Measurements from ENCODE around the gene ZG16B.

Gene ZG16B

DNA sequence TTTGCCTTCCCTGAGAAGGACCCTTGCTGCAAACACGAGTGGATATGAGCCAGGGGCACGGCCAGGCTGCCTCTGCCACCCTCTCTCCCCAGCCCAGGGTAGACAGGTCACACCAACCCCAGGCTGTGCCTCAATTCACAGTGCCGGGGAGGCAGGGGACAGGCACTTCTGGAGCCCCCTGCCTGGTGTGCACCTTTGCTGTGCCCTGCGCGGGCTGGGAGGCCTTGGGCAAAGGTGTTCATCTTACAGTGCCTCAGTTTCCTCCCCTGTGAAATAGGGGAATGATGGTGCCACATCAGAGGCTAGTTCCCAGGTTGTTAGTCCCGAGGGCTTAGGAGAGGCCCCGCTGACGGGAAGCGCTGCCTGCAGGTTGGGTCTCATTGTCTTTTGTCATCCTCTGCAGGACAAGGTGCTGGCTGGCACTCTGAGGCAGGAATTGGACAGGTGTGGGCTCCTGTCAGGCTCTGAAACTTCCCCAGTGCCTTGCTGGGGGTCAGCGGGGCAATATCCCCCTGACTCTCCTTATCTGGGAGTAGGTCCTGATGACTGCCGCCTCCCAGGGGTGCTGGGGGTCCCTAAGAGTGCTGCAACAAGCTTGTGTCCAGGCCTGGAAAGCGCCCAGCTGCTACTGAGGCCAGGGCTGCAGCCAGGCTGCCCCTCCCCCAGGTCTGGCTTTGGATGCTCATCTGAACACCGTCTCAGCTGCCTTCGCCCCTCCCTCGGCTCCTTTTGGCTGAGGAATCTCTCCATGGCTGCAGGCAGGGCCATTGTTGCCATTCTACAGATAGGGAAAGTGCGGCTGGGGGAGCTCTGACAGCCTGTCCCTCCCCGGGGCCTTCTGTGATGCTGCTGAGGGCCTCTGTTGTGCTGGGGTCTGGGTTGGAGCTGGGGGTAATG lies 9.9 kb upstream of the ZG16B start:
- TF ChIP-seq, protein P1, sequence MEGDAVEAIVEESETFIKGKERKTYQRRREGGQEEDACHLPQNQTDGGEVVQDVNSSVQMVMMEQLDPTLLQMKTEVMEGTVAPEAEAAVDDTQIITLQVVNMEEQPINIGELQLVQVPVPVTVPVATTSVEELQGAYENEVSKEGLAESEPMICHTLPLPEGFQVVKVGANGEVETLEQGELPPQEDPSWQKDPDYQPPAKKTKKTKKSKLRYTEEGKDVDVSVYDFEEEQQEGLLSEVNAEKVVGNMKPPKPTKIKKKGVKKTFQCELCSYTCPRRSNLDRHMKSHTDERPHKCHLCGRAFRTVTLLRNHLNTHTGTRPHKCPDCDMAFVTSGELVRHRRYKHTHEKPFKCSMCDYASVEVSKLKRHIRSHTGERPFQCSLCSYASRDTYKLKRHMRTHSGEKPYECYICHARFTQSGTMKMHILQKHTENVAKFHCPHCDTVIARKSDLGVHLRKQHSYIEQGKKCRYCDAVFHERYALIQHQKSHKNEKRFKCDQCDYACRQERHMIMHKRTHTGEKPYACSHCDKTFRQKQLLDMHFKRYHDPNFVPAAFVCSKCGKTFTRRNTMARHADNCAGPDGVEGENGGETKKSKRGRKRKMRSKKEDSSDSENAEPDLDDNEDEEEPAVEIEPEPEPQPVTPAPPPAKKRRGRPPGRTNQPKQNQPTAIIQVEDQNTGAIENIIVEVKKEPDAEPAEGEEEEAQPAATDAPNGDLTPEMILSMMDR (IDR thresholded peaks at IDR 0.05; ENCODE audit: control insufficient read depth, extremely low read depth, insufficient read depth) = no peak
- no peak overlapping the region for H3K4me3 ChIP-seq (ENCODE audit: low read depth, low read length)
- no peak for DNase-seq (ENCODE audit: low read depth)

DNA sequence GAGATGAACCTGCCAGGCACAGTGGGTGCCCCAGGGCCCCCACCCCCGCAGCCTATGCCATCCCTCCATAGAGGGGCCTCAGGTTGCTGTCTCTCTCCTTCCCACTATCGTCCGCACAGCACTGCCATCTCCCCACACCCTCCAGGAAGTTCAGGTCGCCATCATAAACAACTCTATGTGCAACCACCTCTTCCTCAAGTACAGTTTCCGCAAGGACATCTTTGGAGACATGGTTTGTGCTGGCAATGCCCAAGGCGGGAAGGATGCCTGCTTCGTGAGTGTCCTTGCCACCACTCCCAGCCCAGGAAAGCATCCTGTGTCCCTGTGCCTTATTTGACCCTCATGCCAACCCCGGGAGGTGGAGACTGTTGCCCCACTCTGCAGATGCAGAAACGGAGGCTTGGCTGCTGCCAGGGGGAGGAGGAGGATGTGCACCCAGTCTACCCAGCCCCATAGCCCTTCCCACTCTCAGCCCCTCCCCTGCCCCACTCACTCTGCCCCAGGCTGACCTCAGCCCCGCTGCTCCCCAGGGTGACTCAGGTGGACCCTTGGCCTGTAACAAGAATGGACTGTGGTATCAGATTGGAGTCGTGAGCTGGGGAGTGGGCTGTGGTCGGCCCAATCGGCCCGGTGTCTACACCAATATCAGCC lies 9.1 kb upstream of the ZG16B start:
- no peak for DNase-seq (ENCODE audit: low read depth)
- no peak overlapping the region for H3K4me3 ChIP-seq (ENCODE audit: low read depth, low read length)
- TF ChIP-seq, protein P1 (IDR thresholded peaks at IDR 0.05; ENCODE audit: control insufficient read depth, extremely low read depth, insufficient read depth) = no peak

DNA sequence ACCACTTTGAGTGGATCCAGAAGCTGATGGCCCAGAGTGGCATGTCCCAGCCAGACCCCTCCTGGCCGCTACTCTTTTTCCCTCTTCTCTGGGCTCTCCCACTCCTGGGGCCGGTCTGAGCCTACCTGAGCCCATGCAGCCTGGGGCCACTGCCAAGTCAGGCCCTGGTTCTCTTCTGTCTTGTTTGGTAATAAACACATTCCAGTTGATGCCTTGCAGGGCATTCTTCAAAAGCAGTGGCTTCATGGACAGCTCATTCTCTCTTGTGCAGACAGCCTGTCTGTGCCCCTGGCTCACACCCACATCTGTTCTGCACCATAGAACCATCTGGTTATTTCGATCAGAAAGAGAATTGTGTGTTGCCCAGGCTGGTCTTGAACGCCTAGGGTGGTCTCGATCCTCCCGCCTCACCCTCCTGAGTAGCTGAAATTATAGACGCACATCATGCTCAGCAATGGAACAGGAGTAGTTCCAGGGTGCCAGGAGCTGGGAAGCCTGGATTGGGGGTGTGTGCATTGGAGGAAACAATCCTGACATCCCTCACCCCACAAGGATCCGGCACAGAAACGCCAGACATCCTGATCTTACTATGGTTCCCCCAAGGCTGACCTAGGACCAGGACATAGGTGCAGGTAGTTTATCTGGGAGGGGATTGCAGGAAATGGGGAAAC lies 8.5 kb upstream of the ZG16B start:
- TF ChIP-seq, protein P1 (IDR thresholded peaks at IDR 0.05; ENCODE audit: control insufficient read depth, extremely low read depth, insufficient read depth) = no peak
- H3K4me3 ChIP-seq (ENCODE audit: low read depth, low read length) = no peak overlapping the region
- no peak for DNase-seq (ENCODE audit: low read depth)

DNA sequence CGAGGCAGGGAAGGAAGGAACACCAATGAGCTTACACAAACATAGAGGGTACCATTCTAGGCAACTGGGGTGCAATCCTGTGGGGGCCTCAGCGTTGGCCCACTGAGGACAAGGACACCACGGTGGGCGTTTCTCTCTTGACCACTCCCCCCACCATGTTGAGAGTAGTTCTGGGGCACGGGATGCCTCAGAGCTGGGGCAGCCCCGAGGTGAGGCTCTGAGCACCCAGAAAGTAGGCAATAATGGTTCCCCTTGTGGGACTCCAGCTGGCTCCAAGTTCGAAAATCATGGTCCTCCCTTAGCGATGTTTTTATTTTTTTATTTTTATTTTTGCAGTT lies 8.0 kb upstream of the ZG16B start:
- DNase-seq (ENCODE audit: low read depth) = no peak
- H3K4me3 ChIP-seq (ENCODE audit: low read depth, low read length) = no peak overlapping the region
- TF ChIP-seq, protein P1 (IDR thresholded peaks at IDR 0.05; ENCODE audit: control insufficient read depth, extremely low read depth, insufficient read depth) = no peak

DNA sequence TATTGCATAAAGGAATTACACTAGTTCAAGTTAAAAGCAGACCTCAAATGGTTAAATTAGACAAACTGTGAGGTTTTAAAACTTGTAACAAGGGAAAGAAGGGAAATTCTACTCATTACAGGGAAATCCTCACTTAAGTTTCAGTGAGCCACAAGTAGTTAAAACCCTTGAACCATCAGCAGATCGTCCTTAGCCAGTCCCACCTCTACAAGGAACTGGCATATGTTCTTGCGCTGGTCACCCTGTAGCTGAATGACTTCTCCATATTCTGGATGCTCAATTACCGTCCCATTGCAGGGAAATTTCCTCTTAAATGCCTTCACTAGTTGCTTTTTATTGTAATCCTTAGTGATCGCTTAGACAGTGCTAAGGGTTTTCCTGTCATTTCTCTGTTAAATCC lies 7.6 kb upstream of the ZG16B start:
- no peak overlapping the region for H3K4me3 ChIP-seq (ENCODE audit: low read depth, low read length)
- TF ChIP-seq, protein P1 (IDR thresholded peaks at IDR 0.05; ENCODE audit: control insufficient read depth, extremely low read depth, insufficient read depth) = no peak
- no peak for DNase-seq (ENCODE audit: low read depth)

DNA sequence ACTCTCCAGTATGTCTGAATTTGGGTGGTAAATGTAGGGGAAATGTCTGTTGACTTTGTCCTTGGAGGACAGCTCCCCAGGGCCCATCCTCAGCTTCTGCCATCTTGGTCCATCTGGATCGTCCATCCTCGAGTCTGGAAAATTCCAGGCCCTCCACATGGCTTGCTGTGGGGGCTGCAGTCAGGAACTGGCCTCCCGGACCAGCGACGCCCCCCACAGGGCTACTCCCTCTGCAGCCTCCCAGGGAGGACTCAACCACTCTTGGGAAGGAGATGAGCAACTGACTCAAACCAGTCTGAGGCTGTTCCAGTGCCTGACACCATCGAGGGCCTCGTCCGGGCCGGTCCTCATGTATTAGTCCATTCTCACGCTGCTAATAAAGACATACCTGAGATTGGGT lies 5.5 kb upstream of the ZG16B start:
- no peak overlapping the region for H3K4me3 ChIP-seq (ENCODE audit: low read depth, low read length)
- TF ChIP-seq, protein P1 (IDR thresholded peaks at IDR 0.05; ENCODE audit: control insufficient read depth, extremely low read depth, insufficient read depth) = no peak
- DNase-seq (ENCODE audit: low read depth) = no peak
